HepG2 (cell line): ENCODE data around the gene TNNI3. TPM values are rescaled to one million over a fixed set of nuclear protein-coding genes. Genes with fewer than 3 reads are reported as not detected.

ENCODE experiments used
- DNMT1 ChIP-seq: sonication (generic); formaldehyde crosslinking; IDR thresholded peaks from 2 replicates; pipeline ENCODE4 v1.5.1; 2020; ENCODE audit warnings: mild to moderate bottlenecking, missing genetic modification reagents
- EEA1 ChIP-seq: sonication (generic); formaldehyde crosslinking; IDR thresholded peaks from 2 replicates; pipeline ENCODE4 v1.5.1; 2020; ENCODE audit warnings: mild to moderate bottlenecking, missing genetic modification reagents, borderline replicate concordance
- KLF16 ChIP-seq, 2 experiments: sonication (generic) in 1 of 2; formaldehyde crosslinking in 1 of 2; IDR thresholded peaks; 2 replicates each; pipeline versions ENCODE4 v1.6.1 to v1.8.0; 2016 to 2023; ENCODE audit warnings: missing genetic modification reagents in 2 of 2, missing compliant biosample characterization in 1 of 2
- MIER2 ChIP-seq: IDR thresholded peaks from 2 replicates; pipeline ENCODE4 v1.6.1; 2016; ENCODE audit warnings: missing biosample characterization, missing genetic modification reagents
- RAD51 ChIP-seq: fragments of 450-650 bp; IDR thresholded peaks from 2 replicates; pipeline ENCODE4 v1.6.1; 2016; ENCODE audit warnings: borderline replicate concordance
- SOX13 ChIP-seq, 3 experiments: fragments of 450-650 bp in 1 of 3; sonication (generic) in 1 of 3; formaldehyde crosslinking in 1 of 3; IDR thresholded peaks in 2 of 3; conservative IDR thresholded peaks in 1 of 3; 2 replicates each; pipeline versions ENCODE4 v1.5.0 to v1.6.1; 2016 to 2020; ENCODE audit warnings: antibody characterized with exemption in 1 of 3, mild to moderate bottlenecking in 1 of 3, missing compliant biosample characterization in 1 of 3, missing genetic modification reagents in 1 of 3, moderate library complexity in 1 of 3
- ZBTB46 ChIP-seq: sonication (generic); formaldehyde crosslinking; IDR thresholded peaks from 2 replicates; pipeline ENCODE4 v1.4.0; 2020; ENCODE audit warnings: mild to moderate bottlenecking, missing genetic modification reagents, borderline replicate concordance
- ZEB1 ChIP-seq: IDR thresholded peaks from 2 replicates; pipeline ENCODE4 v1.6.1; 2012; ENCODE audit warnings: mild to moderate bottlenecking, low read depth, inconsistent platforms; ENCODE audit not compliant: insufficient replicate concordance
- ZFP41 ChIP-seq: sonication (generic); formaldehyde crosslinking; IDR thresholded peaks from 2 replicates; pipeline ENCODE4 v1.4.0; 2020; ENCODE audit warnings: mild to moderate bottlenecking, missing genetic modification reagents, borderline replicate concordance
- ZNF33B ChIP-seq: sonication (generic); formaldehyde crosslinking; IDR thresholded peaks from 2 replicates; pipeline ENCODE4 v1.5.1; 2020; ENCODE audit warnings: mild to moderate bottlenecking, missing genetic modification reagents
- ZNF430 ChIP-seq: sonication (generic); formaldehyde crosslinking; IDR thresholded peaks from 2 replicates; pipeline ENCODE4 v1.9.0; 2021; ENCODE audit warnings: mild to moderate bottlenecking, missing genetic modification reagents
- ZNF557 ChIP-seq: sonication (generic); formaldehyde crosslinking; IDR thresholded peaks from 2 replicates; pipeline ENCODE4 v1.4.0; 2020; ENCODE audit warnings: missing genetic modification reagents
- ZNF83 ChIP-seq: sonication (generic); formaldehyde crosslinking; IDR thresholded peaks from 2 replicates; pipeline ENCODE4 v1.4.0; 2020; ENCODE audit warnings: missing genetic modification reagents, mild to moderate bottlenecking, borderline replicate concordance
- ZNF878 ChIP-seq: sonication (generic); formaldehyde crosslinking; IDR thresholded peaks from 2 replicates; pipeline ENCODE4 v1.8.1; 2023; ENCODE audit warnings: mild to moderate bottlenecking, missing genetic modification reagents, moderate library complexity
- ZSCAN9 ChIP-seq: IDR thresholded peaks from 2 replicates; pipeline ENCODE4 v1.6.1; 2016; ENCODE audit warnings: borderline replicate concordance
- polyA plus RNA-seq, 8 experiments: library from polyadenylated mRNA; depleted of rRNA in 3 of 8; stranded (reverse) in 7 of 8; unstranded in 1 of 8; fragments of >200 nt; fragmentation: Illumina TruSeq in 4 of 8; extraction: Trizol in 4 of 8; gene quantifications; 2 replicates each; pipeline versions ENCODE4 v1.2.1 to v1.2.3, GENCODE V29; 2011 to 2016; ENCODE audit warnings: low read depth in 4 of 8, missing spikeins in 1 of 8, mixed read lengths in 1 of 8; ENCODE audit not compliant: insufficient read depth in 1 of 8
- total RNA-seq, 5 experiments: library from RNA; depleted of rRNA; stranded (reverse); fragments of >200 nt; fragmentation: Illumina TruSeq; extraction: Trizol; gene quantifications; 2 replicates each; pipeline ENCODE4 v1.2.3, GENCODE V29; 2016; ENCODE audit warnings: low read depth in 1 of 5
- TF ChIP-seq, protein P1 (sequence below): sonication (generic); formaldehyde crosslinking; IDR thresholded peaks from 2 replicates; pipeline ENCODE4 v1.4.0; 2020; ENCODE audit warnings: missing genetic modification reagents
- TF ChIP-seq, protein P2 (sequence below): IDR thresholded peaks from 2 replicates; pipeline ENCODE4 v1.6.1; 2016; ENCODE audit warnings: mild to moderate bottlenecking, missing biosample characterization, missing genetic modification reagents

TNNI3 gene
- total and polyA plus RNA-seq, 2 of the 13 experiments (the other 11 are each of a cell fraction or from before 2014, with no cell fraction given), result 3.5 to 3.7 TPM

GRCh38 chr19:55179606-55180484 is 22.3 kb upstream of the TNNI3 start, which contains the start of gene SYT5 (continued):
- TF ChIP-seq ZEB1 (no peak), ZBTB46 (CRISPR knock-in tag) (no peak), ZNF878 (no peak), ZNF430 (peak; percentile 28; the same call in 1 of the 2 replicates), ZNF557 (CRISPR knock-in tag) (no peak), ZNF83 (no peak), EEA1 (CRISPR knock-in tag) (0 out of 2 replicates have a peak, but pooled peaks have one; percentile 38), ZNF33B (no peak), ZSCAN9 (CRISPR knock-in tag) (no peak), DNMT1 (no peak), ZFP41 (CRISPR knock-in tag) (no peak), RAD51 (no peak), SOX13 (IDR thresholded peaks at IDR 0.05) (no peak), SOX13 (CRISPR knock-in tag; conservative IDR thresholded peaks at IDR 0.05 in 1 of 2, IDR thresholded peaks at IDR 0.05 in 1 of 2) (peak in 1 of 2 experiments; percentile 34; a peak in 1 of 4 replicates), KLF16 (CRISPR knock-in tag; IDR thresholded peaks at IDR 0.05) (peak in 1 of 2 experiments; percentile 75; a peak in 2 of 4 replicates), MIER2 (CRISPR knock-in tag) (peak; percentile 93)
- TF ChIP-seq, protein P1, sequence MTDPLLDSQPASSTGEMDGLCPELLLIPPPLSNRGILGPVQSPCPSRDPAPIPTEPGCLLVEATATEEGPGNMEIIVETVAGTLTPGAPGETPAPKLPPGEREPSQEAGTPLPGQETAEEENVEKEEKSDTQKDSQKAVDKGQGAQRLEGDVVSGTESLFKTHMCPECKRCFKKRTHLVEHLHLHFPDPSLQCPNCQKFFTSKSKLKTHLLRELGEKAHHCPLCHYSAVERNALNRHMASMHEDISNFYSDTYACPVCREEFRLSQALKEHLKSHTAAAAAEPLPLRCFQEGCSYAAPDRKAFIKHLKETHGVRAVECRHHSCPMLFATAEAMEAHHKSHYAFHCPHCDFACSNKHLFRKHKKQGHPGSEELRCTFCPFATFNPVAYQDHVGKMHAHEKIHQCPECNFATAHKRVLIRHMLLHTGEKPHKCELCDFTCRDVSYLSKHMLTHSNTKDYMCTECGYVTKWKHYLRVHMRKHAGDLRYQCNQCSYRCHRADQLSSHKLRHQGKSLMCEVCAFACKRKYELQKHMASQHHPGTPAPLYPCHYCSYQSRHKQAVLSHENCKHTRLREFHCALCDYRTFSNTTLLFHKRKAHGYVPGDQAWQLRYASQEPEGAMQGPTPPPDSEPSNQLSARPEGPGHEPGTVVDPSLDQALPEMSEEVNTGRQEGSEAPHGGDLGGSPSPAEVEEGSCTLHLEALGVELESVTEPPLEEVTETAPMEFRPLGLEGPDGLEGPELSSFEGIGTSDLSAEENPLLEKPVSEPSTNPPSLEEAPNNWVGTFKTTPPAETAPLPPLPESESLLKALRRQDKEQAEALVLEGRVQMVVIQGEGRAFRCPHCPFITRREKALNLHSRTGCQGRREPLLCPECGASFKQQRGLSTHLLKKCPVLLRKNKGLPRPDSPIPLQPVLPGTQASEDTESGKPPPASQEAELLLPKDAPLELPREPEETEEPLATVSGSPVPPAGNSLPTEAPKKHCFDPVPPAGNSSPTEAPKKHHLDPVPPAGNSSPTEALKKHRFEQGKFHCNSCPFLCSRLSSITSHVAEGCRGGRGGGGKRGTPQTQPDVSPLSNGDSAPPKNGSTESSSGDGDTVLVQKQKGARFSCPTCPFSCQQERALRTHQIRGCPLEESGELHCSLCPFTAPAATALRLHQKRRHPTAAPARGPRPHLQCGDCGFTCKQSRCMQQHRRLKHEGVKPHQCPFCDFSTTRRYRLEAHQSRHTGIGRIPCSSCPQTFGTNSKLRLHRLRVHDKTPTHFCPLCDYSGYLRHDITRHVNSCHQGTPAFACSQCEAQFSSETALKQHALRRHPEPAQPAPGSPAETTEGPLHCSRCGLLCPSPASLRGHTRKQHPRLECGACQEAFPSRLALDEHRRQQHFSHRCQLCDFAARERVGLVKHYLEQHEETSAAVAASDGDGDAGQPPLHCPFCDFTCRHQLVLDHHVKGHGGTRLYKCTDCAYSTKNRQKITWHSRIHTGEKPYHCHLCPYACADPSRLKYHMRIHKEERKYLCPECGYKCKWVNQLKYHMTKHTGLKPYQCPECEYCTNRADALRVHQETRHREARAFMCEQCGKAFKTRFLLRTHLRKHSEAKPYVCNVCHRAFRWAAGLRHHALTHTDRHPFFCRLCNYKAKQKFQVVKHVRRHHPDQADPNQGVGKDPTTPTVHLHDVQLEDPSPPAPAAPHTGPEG, result no peak
- TF ChIP-seq, protein P2, sequence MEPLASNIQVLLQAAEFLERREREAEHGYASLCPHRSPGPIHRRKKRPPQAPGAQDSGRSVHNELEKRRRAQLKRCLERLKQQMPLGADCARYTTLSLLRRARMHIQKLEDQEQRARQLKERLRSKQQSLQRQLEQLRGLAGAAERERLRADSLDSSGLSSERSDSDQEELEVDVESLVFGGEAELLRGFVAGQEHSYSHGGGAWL (CRISPR knock-in tag), result peak; percentile 95
